Hippocampal formation (tissue), 2 donors: ENCODE results near the gene LCAT.
"Not testable (repeated sequence)": the region's sequence is repeated elsewhere in the genome, so short reads cannot be mapped to it uniquely, and the experiment has no call there.

Experiments used
- DNase-seq, 2 donors: peaks; one replicate each; lab custom pipeline; 2025; lab: John Stamatoyannopoulos, UW

The LCAT gene

GRCh38 chr16:67931712-67932461, 12.0 kb downstream of the LCAT start, which contains the start of gene CTRL:
TSS of gene CTRL (minus strand) at chr16:67931862. CDS start at chr16:67931852, 10 bp downstream.
- DNase-seq, result no peak

GRCh38 chr16:67930678-67931211, 13.2 kb downstream of the LCAT start:
- DNase-seq, result no peak

- no peak for DNase-seq
These were observed 13.7 kb downstream of the LCAT start for GRCh38 chr16:67930191-67930590.

GRCh38 chr16:67928561-67929364, 15.2 kb downstream of the LCAT start:
- DNase-seq, result peak; percentile 60 to 62

- no peak for DNase-seq
These were observed 15.8 kb downstream of the LCAT start for GRCh38 chr16:67928147-67928546.

- DNase-seq, result no peak
These were observed 16.6 kb downstream of the LCAT start for GRCh38 chr16:67927131-67927941.

GRCh38 chr16:67926181-67926750, 17.7 kb downstream of the LCAT start:
- peak in 1 of 2 donors; percentile 25 for DNase-seq

- DNase-seq, result no peak
These were observed 19.6 kb downstream of the LCAT start for GRCh38 chr16:67924140-67924906.

GRCh38 chr16:67923414-67924116, 20.4 kb downstream of the LCAT start:
- DNase-seq, result no peak

GRCh38 chr16:67922740-67923139, 21.2 kb downstream of the LCAT start:
- no peak for DNase-seq

- no peak for DNase-seq
These were observed 21.7 kb downstream of the LCAT start for GRCh38 chr16:67922221-67922620.

GRCh38 chr16:67919622-67920221, 24.2 kb downstream of the LCAT start:
- no peak for DNase-seq

GRCh38 chr16:67917852-67918236, 26.1 kb downstream of the LCAT start:
- no peak for DNase-seq

- peak in 1 of 2 donors; percentile 50 for DNase-seq
These were observed 26.6 kb downstream of the LCAT start for GRCh38 chr16:67917140-67917851.

GRCh38 chr16:67915831-67916723, 27.8 kb downstream of the LCAT start:
- DNase-seq, result no peak

GRCh38 chr16:67915496-67915769, 28.5 kb downstream of the LCAT start:
- DNase-seq, result not testable (repeated sequence)

GRCh38 chr16:67914758-67915495, 29.0 kb downstream of the LCAT start:
- DNase-seq, result no peak

GRCh38 chr16:67910158-67910557, 33.8 kb downstream of the LCAT start:
- DNase-seq, result peak; percentile 85 to 90
